IMR-90 (cell line): ENCODE data around the gene TENT5C. TPM values are rescaled to one million over a fixed set of nuclear protein-coding genes. Genes with fewer than 3 reads are reported as not detected.
A peak's percentile ranks its signal among the peaks of the same experiment; 100 is the strongest.

Source experiments
- ATAC-seq: fragments of 200-7000 bp; cut with Tn5 transposase; 2 replicates; pipeline ENCODE4 v1.9.1; 2020; ENCODE audit warnings: low read depth, mild to moderate bottlenecking, moderate library complexity
- BruUV-seq: library from RNA; stranded (reverse); fragments of 400-500 nt; replicated peaks from 2 replicates; lab custom pipeline; 2021; lab: Mats Ljungman, UMichigan
- CTCF ChIA-PET: fragments of 300-600 bp; formaldehyde crosslinking; extraction: SDS; loops from one replicate; lab custom pipeline; 2021; ENCODE audit warnings: antibody characterized with exemption; lab: Yijun Ruan, JAX
- POLR2A ChIA-PET: fragments of 300-600 bp; sonication (Branson Sonifier 250); formaldehyde crosslinking; loops from one replicate; lab custom pipeline; 2022; ENCODE audit warnings: antibody characterized with exemption; ENCODE audit not compliant: unreplicated experiment; lab: Charles Lee
- DNase-seq: peaks from one replicate; pipeline ENCODE4 v3.0.0; 2013
- H2AFZ ChIP-seq: replicated peaks from 2 replicates; pipeline ENCODE3; 2013; ENCODE audit warnings: low read length, mild to moderate bottlenecking; ENCODE audit not compliant: poor library complexity
- H2AK5ac ChIP-seq: 2 replicates; pipeline ENCODE4 v1.6.1; 2013; ENCODE audit warnings: low read depth, low read length, inconsistent platforms
- H2AK9ac ChIP-seq: replicated peaks from 2 replicates; pipeline ENCODE3; 2013; ENCODE audit warnings: mild to moderate bottlenecking, low read depth, low read length, moderate library complexity; ENCODE audit not compliant: poor library complexity
- H2BK120ac ChIP-seq: 2 replicates; pipeline ENCODE4 v1.6.1; 2013; ENCODE audit warnings: low read depth, low read length, inconsistent platforms
- H2BK15ac ChIP-seq: 3 replicates; pipeline ENCODE4 v1.6.1; 2013; ENCODE audit warnings: low read depth, low read length, inconsistent platforms
- H2BK20ac ChIP-seq: 2 replicates; pipeline ENCODE4 v1.6.1; 2013; ENCODE audit warnings: low read depth, mild to moderate bottlenecking, inconsistent platforms, low read length, moderate library complexity
- H2BK5ac ChIP-seq: 2 replicates; pipeline ENCODE4 v1.6.1; 2013; ENCODE audit warnings: mild to moderate bottlenecking, low read depth, low read length, inconsistent platforms; ENCODE audit not compliant: poor library complexity, severe bottlenecking
- H3K14ac ChIP-seq: replicated peaks from 2 replicates; pipeline ENCODE4 v1.6.1; 2013; ENCODE audit warnings: low read depth, low read length, inconsistent platforms
- H3K18ac ChIP-seq: 2 replicates; pipeline ENCODE4 v1.6.1; 2013; ENCODE audit warnings: low read depth, low read length, control low read depth
- H3K23ac ChIP-seq: 2 replicates; pipeline ENCODE4 v1.6.1; 2013; ENCODE audit warnings: low read depth, low read length, inconsistent platforms
- H3K27ac ChIP-seq: 2 replicates; pipeline ENCODE4 v1.5.1; 2013; ENCODE audit warnings: mild to moderate bottlenecking, control low read depth, low read length; ENCODE audit not compliant: insufficient read depth
- H3K27me3 ChIP-seq: 2 replicates; pipeline ENCODE4 v1.6.1; 2013; ENCODE audit warnings: low read length; ENCODE audit not compliant: control insufficient read depth, insufficient read depth
- H3K36me3 ChIP-seq: 2 replicates; pipeline ENCODE4 v1.6.1; 2013; ENCODE audit warnings: low read length, mixed read lengths; ENCODE audit not compliant: control insufficient read depth, insufficient read depth
- H3K4ac ChIP-seq: 2 replicates; pipeline ENCODE4 v1.6.1; 2013; ENCODE audit warnings: low read depth, low read length, inconsistent platforms
- H3K4me1 ChIP-seq: 2 replicates; pipeline ENCODE4 v1.6.1; 2013; ENCODE audit warnings: low read length, mixed read lengths; ENCODE audit not compliant: control insufficient read depth, insufficient read depth
- H3K4me2 ChIP-seq: 2 replicates; pipeline ENCODE4 v1.6.1; 2013; ENCODE audit warnings: low read depth, mild to moderate bottlenecking, control low read depth, low read length, moderate library complexity
- H3K4me3 ChIP-seq: 2 replicates; pipeline ENCODE4 v1.5.1; 2013; ENCODE audit warnings: low read depth, mild to moderate bottlenecking, control low read depth, low read length, moderate library complexity; ENCODE audit not compliant: insufficient read depth
- H3K56ac ChIP-seq: 2 replicates; pipeline ENCODE4 v1.6.1; 2013; ENCODE audit warnings: low read length, inconsistent platforms; ENCODE audit not compliant: insufficient read depth; ENCODE audit errors: extremely low read depth
- H3K79me1 ChIP-seq, 2 experiments: 2 replicates each; pipeline ENCODE4 v1.6.1; 2013; ENCODE audit warnings: low read length in 2 of 2, inconsistent platforms in 1 of 2, low read depth in 1 of 2
- H3K9ac ChIP-seq: 2 replicates; pipeline ENCODE4 v1.6.1; 2013; ENCODE audit warnings: low read depth, low read length, control low read depth
- H3K9me1 ChIP-seq: 2 replicates; pipeline ENCODE4 v1.6.1; 2013; ENCODE audit warnings: low read length, inconsistent platforms; ENCODE audit not compliant: insufficient read depth
- H3K9me3 ChIP-seq: 2 replicates; pipeline ENCODE4 v1.6.1; 2013; ENCODE audit warnings: low read length; ENCODE audit not compliant: control insufficient read depth, insufficient read depth
- H4K20me1 ChIP-seq: 2 replicates; pipeline ENCODE4 v1.6.1; 2013; ENCODE audit warnings: low read length, inconsistent platforms; ENCODE audit not compliant: insufficient read depth
- H4K5ac ChIP-seq: 2 replicates; pipeline ENCODE4 v1.6.1; 2013; ENCODE audit warnings: mild to moderate bottlenecking, low read depth, low read length, control low read depth
- H4K8ac ChIP-seq, 2 experiments: 2 replicates each; pipeline ENCODE4 v1.6.1; 2013; ENCODE audit warnings: low read depth in 2 of 2, low read length in 2 of 2, control low read depth in 1 of 2, inconsistent platforms in 1 of 2
- H4K91ac ChIP-seq: 2 replicates; pipeline ENCODE4 v1.6.1; 2013; ENCODE audit warnings: low read depth, low read length, inconsistent platforms; ENCODE audit not compliant: insufficient read depth
- RCOR1 ChIP-seq: IDR thresholded peaks from 2 replicates; pipeline ENCODE4 v1.6.1; 2012; ENCODE audit warnings: mild to moderate bottlenecking, low read length, improper control_type of control experiment; ENCODE audit not compliant: insufficient replicate concordance
- SMC3 ChIP-seq: fragments of 150-350 bp; IDR thresholded peaks from 2 replicates; pipeline ENCODE4 v1.6.1; 2016; ENCODE audit warnings: low read depth, mild to moderate bottlenecking, antibody characterized with exemption, low read length, moderate library complexity
- WGBS, 2 experiments: methylation state at CpG; one replicate each; pipeline versions ENCODE4 v1.1.5 to v1.1.7; 2013; ENCODE audit warnings: missing lambda C conversion rate in 2 of 2; ENCODE audit not compliant: insufficient read length in 1 of 2; ENCODE audit errors: extremely low coverage in 2 of 2; 5-methylcytosine and 5-hydroxymethylcytosine counted together
- dilution Hi-C: fragments of 300-500 bp; cut with HindIII; formaldehyde crosslinking; loops from one replicate; pipeline ENCODE4 v1.14.3; 2018; ENCODE audit warnings: low sequenced_read_pairs; ENCODE audit not compliant: unreplicated experiment
- in situ Hi-C: fragments of 300-500 bp; cut with MboI; formaldehyde crosslinking; loops from 3 replicates; pipeline ENCODE4 v1.14.3; 2019; ENCODE audit warnings: low sequenced_read_pairs, inconsistent platforms, mixed read lengths
- intact Hi-C: fragments of 100-400 bp; cut with micrococcal nuclease; formaldehyde crosslinking; loops from 2 replicates; pipeline ENCODE4 v1.10.0; 2022
- polyA plus RNA-seq, 3 experiments: library from polyadenylated mRNA; depleted of rRNA; stranded (reverse); fragments of >200 nt; gene quantifications; 2 replicates each; pipeline ENCODE4 v1.2.3, GENCODE V29; 2012; ENCODE audit warnings: low replicate concordance in 1 of 3
- total RNA-seq: library from RNA; depleted of rRNA; stranded (reverse); fragments of >200 nt; gene quantifications from 2 replicates; pipeline ENCODE4 v1.2.3, GENCODE V29; 2012

The TENT5C gene
- total and polyA plus RNA-seq, 2 of the 4 experiments (the other 2 are of a cell fraction): 1.5 to 4.1 TPM

- Histone ChIP-seq H3K14ac (no peak overlapping the region), H3K27me3 (no peaks in the 10 kb centered on the region; the same call in 1 of the 2 replicates), H3K4ac (no peak overlapping the region), H2BK5ac (no peak overlapping the region), H3K4me3 (no peak overlapping the region), H2AK5ac (no peak overlapping the region), H3K56ac (no peak overlapping the region), H4K20me1 (no peaks in the 10 kb centered on the region), H3K18ac (no peak overlapping the region), H3K36me3 (no peaks in the 10 kb centered on the region), H2AK9ac (peak overlapping the region; percentile 39), H2BK20ac (no peak overlapping the region), H3K79me1 (no peaks in the 10 kb centered on the region), H2BK15ac (no peak overlapping the region), H4K8ac (no peak overlapping the region), H3K9ac (no peak overlapping the region), H3K27ac (no peak overlapping the region), H4K91ac (no peak overlapping the region), H3K9me1 (no peaks in the 10 kb centered on the region), H3K4me1 (peaks cover 2% of the 10 kb centered on the region; the same call in 1 of the 2 replicates), H2AFZ (peak overlapping the region; percentile 26), H3K4me2 (no peak overlapping the region), H3K23ac (no peak overlapping the region), H4K5ac (no peak overlapping the region), H3K9me3 (no peaks in the 10 kb centered on the region), H2BK120ac (no peak overlapping the region)
- TF ChIP-seq SMC3: no peak
- no peak for TF ChIP-seq RCOR1
- dilution Hi-C loops: no loop called here
- WGBS, 2 experiments: 54% methylated on average over 3 of the region's 10 CpGs; no CpG with 5 or more reads in 1 of the 2 experiments
- BruUV-seq: no TSS peak
- ChIA-PET POLR2A (no interaction called here), CTCF (interaction anchor here (0.9 kb wide), 1 partner anchor 11 kb away, joined by 3 read pairs; no protein-coding TSS in a partner anchor)
- intact Hi-C loops: no loop called here
- peak; percentile 31 for DNase-seq
- peak; percentile 29 for ATAC-seq
- in situ Hi-C loops: no loop called here
These were observed 40.4 kb downstream of the TENT5C start for GRCh38 chr1:117646007-117646811.
